Inflammatory macrophage (primary cell): ENCODE data around the gene SHISA7.

Experiments used
- DNase-seq, 2 donors: peaks; one replicate each; pipeline ENCODE4 v3.0.0-alpha.2; 2020 to 2022

SHISA7 gene

GRCh38 chr19:55482156-55482961, 39.3 kb upstream of the SHISA7 start:
- no peak for DNase-seq

GRCh38 chr19:55481794-55482155, 38.7 kb upstream of the SHISA7 start:
- DNase-seq: no peak

GRCh38 chr19:55481148-55481793, 38.2 kb upstream of the SHISA7 start:
- no peak for DNase-seq

DNA sequence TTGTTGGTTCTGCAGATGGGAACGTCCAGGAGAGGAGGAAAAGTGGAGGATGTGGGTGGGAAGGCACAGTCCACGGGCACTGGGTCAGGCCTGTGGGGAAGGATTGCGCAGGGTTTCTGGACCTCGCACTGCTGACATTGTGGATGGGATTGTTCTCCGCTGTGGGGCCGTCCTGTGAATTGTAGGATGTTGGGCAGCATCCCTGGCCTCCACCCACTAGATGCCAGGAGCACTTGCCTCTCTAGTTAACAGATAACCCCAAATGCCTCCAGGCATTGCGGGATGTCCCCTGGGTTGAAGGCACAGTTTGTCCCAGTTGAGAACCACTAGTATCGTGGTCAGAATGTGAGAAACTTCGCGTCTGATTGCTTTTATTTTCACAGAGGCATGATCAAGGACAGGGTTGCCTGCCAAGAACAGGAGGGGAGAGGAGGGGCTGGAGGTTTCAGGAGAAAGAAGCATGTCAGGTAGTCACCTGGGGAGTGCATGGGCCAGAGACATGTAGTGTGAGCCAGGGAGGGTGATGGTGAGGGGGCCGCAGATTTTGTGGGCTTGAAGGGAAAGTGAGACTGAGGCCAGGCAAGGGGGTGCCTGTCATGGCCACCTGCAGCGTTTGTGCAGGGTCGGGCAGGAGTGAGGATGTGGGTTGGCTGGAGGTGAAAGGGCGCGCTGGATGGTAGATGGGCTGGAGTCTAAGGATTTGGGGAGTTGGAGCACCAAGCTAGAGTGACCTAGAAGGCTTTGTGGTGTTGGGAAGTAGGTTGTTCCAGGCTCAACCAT, 36.5 kb upstream of the SHISA7 start:
- DNase-seq: no peak

GRCh38 chr19:55479045-55479444, 35.9 kb upstream of the SHISA7 start:
- DNase-seq: no peak

DNA sequence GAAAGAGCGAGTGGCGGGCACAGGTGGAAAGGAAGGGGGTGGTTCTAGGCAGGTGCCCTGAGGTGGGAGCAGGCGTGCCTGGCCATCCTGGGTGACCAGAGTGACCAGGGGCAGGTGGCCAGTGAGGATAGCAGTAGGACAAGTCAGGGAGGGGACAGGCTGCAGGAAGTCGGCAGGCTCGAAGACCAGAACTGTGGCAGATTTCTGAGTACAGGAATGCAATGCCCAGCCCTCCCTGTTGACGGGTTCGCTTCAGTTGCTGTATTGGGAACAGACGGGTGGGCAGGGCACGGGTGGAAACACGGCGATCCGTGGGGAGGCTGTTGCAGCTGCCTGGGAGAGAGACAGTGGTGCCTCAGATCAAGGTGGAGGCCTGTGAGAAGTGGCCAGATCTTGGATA, 35.3 kb upstream of the SHISA7 start:
- DNase-seq: no peak

GRCh38 chr19:55477905-55478304, 34.8 kb upstream of the SHISA7 start:
- DNase-seq: no peak

- peak; percentile 98 to 99 for DNase-seq
These were observed 33.1 kb upstream of the SHISA7 start, which contains the start of gene ZNF628 for GRCh38 chr19:55476100-55476775. ZNF628 (plus strand) TSS chr19:55476617; CDS start chr19:55479911, 3,294 bp downstream.

DNA sequence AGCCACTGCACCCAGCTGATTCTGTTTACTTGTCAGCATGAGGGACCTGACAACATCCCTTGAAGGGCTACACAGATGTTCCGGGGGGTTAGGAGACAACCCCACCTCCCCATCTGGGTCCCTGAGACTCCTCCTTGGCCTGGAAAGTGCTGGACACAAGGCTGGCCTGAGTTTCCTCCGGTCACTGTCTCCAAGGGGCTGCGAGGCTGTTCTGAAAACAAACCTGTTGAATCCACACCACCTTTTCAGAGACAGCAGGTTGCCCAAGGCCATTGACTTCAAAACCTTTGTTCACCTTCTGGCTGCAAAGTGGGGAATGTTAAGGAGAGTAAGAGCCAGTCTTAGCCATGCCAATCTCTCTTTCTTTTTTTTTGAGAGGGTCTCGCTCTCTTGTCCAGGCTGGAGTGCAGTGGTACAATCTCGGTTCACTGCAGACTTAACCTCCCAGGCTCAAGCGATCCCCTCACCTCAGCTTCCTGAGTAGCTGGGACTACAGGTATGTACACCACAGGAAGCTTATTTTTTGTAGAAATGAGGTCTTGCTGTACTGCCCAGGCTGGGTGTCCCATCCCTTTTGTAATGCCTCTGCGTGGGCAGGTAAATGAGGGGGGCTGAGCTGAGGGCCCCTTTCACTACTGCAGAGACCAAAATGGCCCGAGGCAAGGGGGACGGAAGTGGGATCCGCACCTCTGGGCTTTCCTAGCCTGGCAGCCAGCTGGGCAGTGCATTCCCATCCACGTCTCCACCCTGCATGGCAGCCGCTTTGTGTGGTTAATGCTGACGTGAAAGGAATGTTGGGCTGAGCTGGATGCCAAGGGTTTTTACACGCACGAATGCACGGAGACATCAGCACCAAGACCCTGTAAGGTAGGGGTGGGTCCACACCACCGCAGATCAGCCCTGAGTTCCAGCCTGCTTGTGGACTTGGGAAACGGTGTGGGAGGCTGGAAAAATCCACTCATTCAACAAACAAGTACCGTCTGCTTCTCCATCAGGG, 31.5 kb upstream of the SHISA7 start:
- DNase-seq: no peak

GRCh38 chr19:55473225-55474012, 30.3 kb upstream of the SHISA7 start:
- DNase-seq: no peak

DNA sequence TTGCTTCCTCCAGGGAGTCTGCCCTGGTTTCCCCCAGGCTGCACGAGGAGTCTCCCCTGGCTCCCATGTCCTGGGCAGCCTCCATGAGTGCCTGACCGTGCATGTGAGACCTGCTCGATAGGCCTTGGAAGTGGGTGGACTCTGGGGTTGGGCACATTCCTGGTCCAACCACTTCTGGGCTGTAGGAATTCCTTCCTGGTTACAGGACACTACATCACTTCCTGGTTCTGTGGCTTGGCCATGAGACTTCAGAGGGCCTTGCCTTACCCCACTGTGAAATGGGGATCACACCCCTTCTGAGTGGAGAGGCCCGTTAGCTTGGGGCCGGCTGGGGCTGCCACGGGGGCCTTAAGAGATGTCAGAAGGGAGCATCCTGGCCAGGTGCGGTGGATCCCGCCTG, 29.4 kb upstream of the SHISA7 start:
- DNase-seq: no peak

GRCh38 chr19:55471266-55471665, 28.2 kb upstream of the SHISA7 start:
- no peak for DNase-seq

DNA sequence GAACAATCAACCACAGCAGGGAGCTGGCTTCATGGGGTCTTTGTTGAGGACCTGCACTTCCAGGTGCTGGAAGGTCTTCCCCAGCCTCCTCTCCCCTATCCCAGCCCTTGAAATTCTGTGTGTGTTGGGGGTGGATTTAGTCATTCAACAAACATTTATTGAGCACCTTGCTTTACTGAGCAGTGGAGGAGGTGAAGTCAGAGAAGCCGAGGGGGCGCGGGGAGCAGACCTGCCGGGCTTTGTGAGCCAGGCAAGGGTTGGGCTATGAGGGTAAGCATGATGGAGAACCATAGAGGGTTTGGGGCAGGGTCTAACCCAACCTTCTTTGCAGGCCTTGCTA, 24.9 kb upstream of the SHISA7 start:
- DNase-seq: no peak

GRCh38 chr19:55467236-55468053, 24.3 kb upstream of the SHISA7 start:
- DNase-seq: peak; percentile 47 to 59

DNA sequence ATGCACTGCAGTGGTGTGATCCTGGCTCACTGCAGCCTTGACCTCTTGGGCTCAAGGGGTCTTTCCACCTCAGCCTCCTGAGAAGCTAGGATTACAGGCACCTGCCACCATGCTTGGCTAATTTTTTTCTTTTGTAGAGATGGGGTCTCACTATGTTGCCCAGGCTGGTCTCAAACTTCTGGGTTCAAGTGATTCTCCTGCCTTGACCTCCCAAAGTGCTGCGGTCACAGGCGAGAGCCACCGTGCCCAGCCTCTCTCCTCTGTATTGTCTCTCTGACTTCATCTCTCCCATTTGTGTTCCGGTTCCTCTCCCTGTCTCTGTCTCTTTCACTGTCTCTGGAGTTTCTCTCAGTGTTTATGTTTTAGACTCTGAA, 23.1 kb upstream of the SHISA7 start:
- no peak for DNase-seq

GRCh38 chr19:55465460-55466240, 22.6 kb upstream of the SHISA7 start:
- DNase-seq: no peak

DNA sequence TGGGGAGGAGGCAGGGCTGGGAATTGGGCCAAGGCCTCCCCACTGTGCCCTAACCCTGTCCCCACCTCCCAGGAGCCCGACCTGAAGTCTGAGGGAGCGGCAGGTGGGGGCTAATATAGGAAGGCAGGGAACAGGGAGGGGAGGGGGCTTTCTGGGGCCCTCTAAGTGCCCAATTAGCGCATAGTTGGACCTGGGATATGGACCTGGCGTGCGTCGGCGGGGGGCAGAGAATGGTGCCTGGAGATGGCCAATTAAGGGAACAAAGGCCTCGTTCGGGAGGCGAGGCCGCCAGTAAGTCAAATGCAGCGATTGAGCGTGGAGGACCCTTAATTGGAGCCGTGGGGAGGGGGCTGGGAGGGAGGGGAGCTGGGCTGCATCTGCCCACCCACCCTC, 21.6 kb upstream of the SHISA7 start, which contains the start of gene C19orf85:
C19orf85 (minus strand) TSS at position 90 of the 393 bp plus-strand sequence. CDS start 197 bp downstream, outside the sequence.
- DNase-seq: no peak

GRCh38 chr19:55464039-55464661, 21.1 kb upstream of the SHISA7 start:
- no peak for DNase-seq
